ENCODE data around the gene SPDEF.

- no peak for TF ChIP-seq CTCF (conservative IDR thresholded peaks at IDR 0.05 in 1 of 2, IDR thresholded peaks at IDR 0.05 in 1 of 2; ENCODE audit: low read depth in 1 of 2, low read length in 2 of 2)
- no peak for TF ChIP-seq EZH2 (IDR thresholded peaks at IDR 0.05; ENCODE audit: low read length, missing control alignments)
Measured at GRCh38 chr6:34512738-34513115, 43.4 kb downstream of the SPDEF start.

All from fibroblast of lung (primary cell).